Measurements from ENCODE around the gene RPS2. TPM values are rescaled to one million over a fixed set of nuclear protein-coding genes. Genes with fewer than 3 reads are reported as not detected.

RPS2 gene
- total RNA-seq, 2 experiments from 2014 or later = 2,364 to 2,405 TPM

DNA sequence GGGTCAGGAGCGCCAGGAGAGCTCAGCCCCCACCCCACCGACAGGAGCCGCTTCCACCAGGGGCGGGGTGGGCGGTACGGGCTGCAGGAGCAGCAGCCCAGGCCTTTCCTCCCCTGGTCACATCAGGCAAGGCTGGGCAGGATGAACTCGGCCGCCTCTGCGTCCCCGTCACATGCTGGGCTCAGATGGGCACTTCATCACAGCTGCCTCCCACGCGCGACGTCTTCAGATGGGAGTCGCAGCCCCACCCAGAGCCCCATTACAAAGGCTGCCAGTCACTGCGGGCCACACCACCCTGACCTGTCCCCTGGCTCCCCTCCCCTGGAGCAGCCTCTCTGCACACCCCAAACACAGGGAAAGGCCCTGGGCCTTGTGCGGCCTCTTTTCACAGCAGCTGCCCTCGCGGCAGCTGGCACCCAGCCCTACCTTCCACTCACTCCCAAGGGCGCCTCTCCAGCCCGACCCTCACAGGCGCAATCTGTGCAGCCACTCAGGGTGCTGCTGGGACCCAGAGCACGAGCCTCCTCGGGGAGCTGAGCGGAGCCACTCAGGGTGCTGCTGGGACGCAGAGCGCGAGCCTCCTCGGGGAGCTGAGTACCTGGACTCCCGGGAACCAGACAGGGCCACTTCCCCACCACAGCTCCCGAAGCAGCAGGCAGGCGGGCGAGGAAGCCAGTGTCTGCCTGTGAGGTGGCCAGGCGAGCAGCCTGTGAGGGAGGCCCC, 40.3 kb upstream of the RPS2 start:
- no peaks in the 10 kb centered on the region for H3K9me3 Mint-ChIP-seq
- peaks cover 30% of the 10 kb centered on the region for H3K36me3 Mint-ChIP-seq (ENCODE audit: low read depth)
- DNase-seq = no peak
- no peak overlapping the region for H3K4me3 Mint-ChIP-seq
- peaks cover 45% of the 10 kb centered on the region for H3K4me1 Mint-ChIP-seq
- ChIA-PET CTCF (interaction anchor here (1.1 to 3.5 kb wide), 7 partner anchors 12 to 264 kb away, joined by 3 to 36 read pairs (median 13); partner anchors contain the start of genes TBL3 and TRAF7), POLR2A (interaction anchor here (0.6 to 4.9 kb wide), 8 partner anchors 12 to 247 kb away, joined by 3 to 27 read pairs (median 6); partner anchors contain the start of genes ECI1, GFER, NTHL1 and RPS2)
- H3K27ac Mint-ChIP-seq = no peak overlapping the region
- no peaks in the 10 kb centered on the region for H3K27me3 Mint-ChIP-seq

DNA sequence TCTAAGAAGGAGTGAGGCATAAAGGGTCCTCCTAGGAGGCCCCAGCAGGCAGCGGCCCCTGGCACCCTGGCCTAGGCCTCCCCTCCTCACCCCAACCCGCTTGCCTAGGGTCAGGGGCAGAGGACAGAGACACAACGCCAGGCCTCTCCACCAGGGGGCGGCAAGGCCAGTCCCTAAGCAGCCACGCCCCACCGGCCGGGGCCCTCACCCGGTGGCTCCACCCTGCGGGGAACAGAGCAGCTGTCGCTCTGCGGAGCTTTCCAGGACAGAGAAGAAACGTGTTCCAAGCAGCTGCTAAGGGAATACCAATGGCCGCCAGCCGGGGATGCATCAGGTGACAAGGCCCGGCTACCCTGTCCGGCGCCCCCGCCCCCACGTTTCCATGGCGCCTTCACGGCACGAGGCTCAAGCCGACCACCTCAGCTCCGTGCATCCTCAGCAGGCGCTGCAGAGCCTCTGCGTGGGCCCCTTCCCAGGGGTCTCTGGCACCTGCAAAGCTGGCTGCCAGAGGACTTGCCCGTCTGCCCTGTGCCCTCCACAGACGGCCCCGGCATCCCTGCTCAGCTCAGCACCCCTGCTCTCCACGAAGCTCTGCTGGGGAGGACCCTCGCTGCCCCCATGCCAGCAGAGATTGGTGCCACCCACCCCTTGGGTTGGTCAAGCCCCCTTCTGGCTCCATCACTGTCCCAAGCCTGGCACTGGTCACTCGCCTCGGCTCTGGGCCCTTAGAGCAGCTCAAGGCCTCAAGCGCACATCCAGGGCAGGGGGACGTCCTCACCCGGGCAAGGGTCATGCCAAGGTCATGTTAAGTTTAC, 39.4 kb upstream of the RPS2 start:
- Mint-ChIP-seq H3K9me3 (no peaks in the 10 kb centered on the region), H3K27ac (no peak overlapping the region), H3K27me3 (no peaks in the 10 kb centered on the region), H3K4me1 (peaks cover 45% of the 10 kb centered on the region), H3K4me3 (no peak overlapping the region), H3K36me3 (ENCODE audit: low read depth) (peaks cover 30% of the 10 kb centered on the region)
- DNase-seq = peak; percentile 91
- ChIA-PET POLR2A (interaction anchor here (0.7 to 4.9 kb wide), 11 partner anchors 11 to 248 kb away, joined by 3 to 27 read pairs (median 5); partner anchors contain the start of genes ECI1, GFER, NTHL1 and RPS2), CTCF (interaction anchor here (0.6 to 3.5 kb wide), 24 partner anchors 9 to 794 kb away, joined by 3 to 36 read pairs (median 4); partner anchors contain the start of genes ECI1, MSRB1, NTHL1 and TBL3)

DNA sequence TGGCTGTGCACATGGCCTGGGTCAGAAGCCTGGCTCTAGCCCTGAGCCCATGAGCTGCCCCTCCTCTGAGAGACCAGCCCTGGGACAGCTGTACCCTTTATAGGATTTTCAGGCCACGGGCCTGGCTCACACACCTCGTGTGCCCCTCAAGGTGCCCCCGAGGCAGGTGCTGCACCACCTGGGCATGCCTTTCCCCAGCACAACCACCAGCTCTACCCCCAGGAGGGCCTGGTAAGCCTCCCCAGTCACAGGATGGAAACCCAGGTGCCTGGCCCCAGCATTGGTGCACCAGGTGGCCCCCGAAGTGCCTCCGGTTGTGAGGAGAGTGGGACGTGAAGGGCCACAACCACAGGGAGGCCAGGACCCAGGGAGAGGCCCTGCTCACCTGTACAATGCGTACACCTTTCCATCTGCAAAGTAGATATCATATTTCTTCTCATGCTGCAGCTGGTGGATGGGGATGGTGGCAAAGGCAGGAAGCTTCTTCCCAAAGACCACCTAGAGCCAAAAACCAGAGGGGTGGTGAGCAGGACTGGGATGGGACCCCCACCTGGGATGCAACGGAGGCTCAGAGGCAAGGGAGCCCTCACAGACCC, 38.7 kb upstream of the RPS2 start:
- DNase-seq = no peak
- Mint-ChIP-seq H3K27ac (no peak overlapping the region), H3K4me1 (peaks cover 40% of the 10 kb centered on the region), H3K4me3 (no peak overlapping the region), H3K36me3 (ENCODE audit: low read depth) (peaks cover 26% of the 10 kb centered on the region), H3K9me3 (no peaks in the 10 kb centered on the region), H3K27me3 (no peaks in the 10 kb centered on the region)
- ChIA-PET CTCF (interaction anchor here (0.8 to 3.5 kb wide), 16 partner anchors 9 to 795 kb away, joined by 3 to 36 read pairs (median 6); partner anchors contain the start of genes ECI1, NTHL1, TRAF7 and TSC2), POLR2A (interaction anchor here (0.7 to 4.9 kb wide), 7 partner anchors 10 to 137 kb away, joined by 3 to 27 read pairs (median 5); partner anchors contain the start of genes NTHL1, RPS2, TBL3 and TSC2)

DNA sequence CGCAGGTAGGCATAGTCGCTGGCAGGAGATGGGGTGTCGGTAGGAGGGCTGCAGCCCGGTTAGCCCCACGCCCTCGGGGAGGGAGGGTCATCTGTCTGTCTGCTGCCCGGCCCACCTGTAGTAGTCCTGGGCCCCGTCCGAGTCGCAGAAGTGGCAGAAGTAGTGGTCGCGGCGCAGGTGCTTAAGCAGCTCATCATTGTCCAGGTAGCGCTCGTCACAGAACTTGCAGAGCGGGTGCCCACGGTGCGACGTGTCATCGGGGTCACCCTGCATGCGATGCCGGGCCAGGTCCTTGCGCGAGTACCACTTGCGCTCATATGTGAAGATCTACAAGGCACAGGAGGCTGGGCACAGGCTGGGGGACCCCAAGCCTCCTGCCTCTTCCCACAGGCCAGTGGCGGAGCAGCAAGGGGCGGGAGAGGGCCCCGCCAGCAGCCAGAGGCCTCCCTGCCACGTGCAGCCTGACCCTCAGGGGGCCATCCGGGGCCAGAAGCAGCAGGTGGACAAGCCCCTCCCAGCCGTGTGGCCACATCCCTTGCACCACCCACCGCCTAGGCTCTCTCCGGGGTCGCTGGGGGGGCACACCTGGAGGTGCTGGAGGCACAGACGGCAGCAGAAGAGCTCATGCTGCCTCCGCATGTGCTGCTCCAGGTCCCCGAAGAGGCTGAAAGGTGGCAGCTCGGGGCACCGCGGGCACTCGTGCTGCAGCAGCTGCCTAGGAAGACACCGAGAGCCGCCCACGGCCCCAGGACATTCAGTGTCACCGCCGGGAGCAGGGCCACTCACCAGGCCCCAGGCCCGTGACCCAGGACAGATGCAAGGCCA, 38.0 kb upstream of the RPS2 start:
- H3K4me1 Mint-ChIP-seq = peaks cover 32% of the 10 kb centered on the region
- no peaks in the 10 kb centered on the region for H3K9me3 Mint-ChIP-seq
- CTCF ChIA-PET = interaction anchor here (1.3 to 3.5 kb wide), 7 partner anchors 10 to 153 kb away, joined by 3 to 36 read pairs (median 10); partner anchors contain the start of gene TRAF7

DNA sequence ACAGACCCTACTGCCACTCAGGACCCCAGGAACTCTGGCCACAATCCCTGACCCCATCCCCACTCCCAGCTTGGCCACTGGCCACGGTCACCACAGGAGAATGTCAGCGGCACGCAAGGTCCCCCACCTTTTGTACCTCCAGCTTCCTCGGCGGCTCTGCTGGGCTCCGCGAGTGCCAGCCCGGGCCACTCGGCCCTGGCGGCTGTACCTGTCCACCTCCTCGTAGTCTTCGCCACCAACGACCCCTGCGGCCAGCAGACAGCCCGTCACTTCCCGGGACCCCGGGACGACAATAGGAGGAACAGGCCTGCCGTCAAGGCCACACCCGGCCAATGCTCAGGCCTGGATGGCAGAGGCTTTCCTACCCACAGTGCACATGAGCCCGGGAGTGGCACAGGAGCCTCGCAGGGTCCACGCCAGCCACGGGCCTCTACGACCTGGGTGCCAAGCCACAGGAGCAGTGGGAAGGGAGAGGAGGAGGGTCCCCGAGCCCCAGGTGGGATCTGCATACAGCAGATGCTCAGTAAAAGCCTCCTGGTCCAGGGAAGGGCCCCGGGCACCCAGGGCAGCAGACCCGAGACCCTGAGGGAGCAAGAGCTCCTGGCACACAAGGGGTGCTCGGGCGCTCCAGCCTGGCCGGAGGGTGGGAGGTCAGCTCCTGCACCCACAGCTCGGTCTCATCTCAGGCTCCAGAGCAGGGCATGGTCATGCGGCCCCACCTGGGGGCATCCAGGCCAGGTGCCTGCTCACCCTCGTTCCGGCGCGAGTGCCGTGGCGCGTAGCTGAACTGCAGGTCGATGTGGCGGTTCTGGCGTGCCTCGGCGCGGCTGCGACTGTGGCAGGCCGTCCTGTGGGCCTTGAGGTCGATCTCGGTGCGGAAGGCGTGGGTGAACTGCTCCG, 37.1 kb upstream of the RPS2 start:
- POLR2A ChIA-PET = interaction anchor here (1.5 kb wide), 1 partner anchor 21 kb away, joined by 4 read pairs; no protein-coding TSS in a partner anchor
- H3K27ac Mint-ChIP-seq = no peak overlapping the region
- no peaks in the 10 kb centered on the region for H3K9me3 Mint-ChIP-seq
- no peak for DNase-seq
- peaks cover 23% of the 10 kb centered on the region for H3K4me1 Mint-ChIP-seq
- peaks cover 28% of the 10 kb centered on the region for H3K36me3 Mint-ChIP-seq (ENCODE audit: low read depth)
- CTCF ChIA-PET = interaction anchor here (0.6 to 1.3 kb wide), 2 partner anchors 103 to 139 kb away, joined by 3 to 4 read pairs; no protein-coding TSS in a partner anchor
- no peak overlapping the region for H3K4me3 Mint-ChIP-seq
- H3K27me3 Mint-ChIP-seq = no peaks in the 10 kb centered on the region

More for the DNA sequence above, 38.0 kb upstream of the RPS2 start:
- H3K27ac Mint-ChIP-seq = no peak overlapping the region
- H3K36me3 Mint-ChIP-seq (ENCODE audit: low read depth) = peaks cover 28% of the 10 kb centered on the region
- POLR2A ChIA-PET = interaction anchor here (1.3 to 4.9 kb wide), 3 partner anchors 10 to 138 kb away, joined by 4 to 27 read pairs (median 5); no protein-coding TSS in a partner anchor
- H3K4me3 Mint-ChIP-seq = no peak overlapping the region
- H3K27me3 Mint-ChIP-seq = no peaks in the 10 kb centered on the region
- no peak for DNase-seq

DNA sequence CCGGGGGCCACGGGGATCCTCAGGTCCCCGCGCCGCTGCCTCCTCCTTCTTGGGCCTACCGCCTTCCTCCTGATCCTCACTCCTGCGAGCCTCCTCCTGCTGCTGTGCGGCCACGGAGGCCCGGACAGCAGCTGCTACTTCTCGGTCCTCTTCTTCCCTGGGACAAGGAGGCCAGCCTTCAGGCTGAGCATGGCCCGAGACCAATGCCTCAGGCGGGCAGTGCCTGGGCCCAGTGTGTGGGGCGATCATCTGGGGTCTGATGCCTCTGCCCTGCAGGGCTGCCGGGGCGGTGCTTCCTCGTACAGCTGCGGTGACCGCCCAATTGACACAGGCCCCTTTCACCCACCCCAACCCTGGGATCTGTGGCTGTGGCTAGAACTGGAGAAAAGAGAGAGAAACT, 36.4 kb upstream of the RPS2 start:
- Mint-ChIP-seq H3K4me3 (no peak overlapping the region), H3K27me3 (no peaks in the 10 kb centered on the region), H3K36me3 (ENCODE audit: low read depth) (peaks cover 29% of the 10 kb centered on the region), H3K4me1 (peaks cover 17% of the 10 kb centered on the region), H3K27ac (no peak overlapping the region), H3K9me3 (no peaks in the 10 kb centered on the region)
- no peak for DNase-seq
- ChIA-PET POLR2A (interaction anchor here (1.4 to 1.5 kb wide), 2 partner anchors 8 to 22 kb away, joined by 4 read pairs; no protein-coding TSS in a partner anchor), CTCF (interaction anchor here (1.3 kb wide), 1 partner anchor 139 kb away, joined by 3 read pairs; no protein-coding TSS in a partner anchor)

DNA sequence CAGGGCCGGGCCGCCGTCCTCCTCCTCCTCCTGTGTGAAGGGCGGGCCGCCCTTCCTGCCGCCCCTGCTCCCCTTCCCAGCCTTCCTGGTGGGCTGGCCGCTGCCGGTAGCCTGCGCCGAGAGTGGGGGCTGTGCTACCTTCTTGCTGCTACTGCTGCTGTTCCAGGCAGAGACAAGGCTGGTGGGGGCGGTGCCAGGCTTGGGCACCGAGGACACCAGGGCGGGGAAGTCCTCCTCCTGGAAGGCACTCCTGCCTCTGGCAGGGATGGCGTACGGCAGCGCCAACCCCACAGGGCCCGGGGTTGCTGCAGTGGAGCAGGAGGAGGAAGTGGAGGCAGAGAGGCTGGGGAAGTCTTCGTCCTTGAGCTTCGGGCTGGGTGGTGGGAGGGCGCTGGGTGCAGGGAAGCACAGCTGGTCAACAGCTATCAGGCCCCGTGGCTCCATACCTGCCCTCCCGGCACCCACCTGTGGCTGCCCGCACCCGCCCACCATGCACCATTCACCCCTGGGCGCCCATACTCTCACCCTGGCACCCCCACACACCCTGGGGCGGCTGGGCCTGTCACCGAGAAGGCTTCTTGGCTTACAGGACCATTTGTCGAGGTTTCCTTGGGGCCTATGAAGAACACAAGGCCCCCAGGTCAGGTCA, 35.4 kb upstream of the RPS2 start:
- ChIA-PET CTCF (no interaction called here), POLR2A (interaction anchor here (1.1 to 1.4 kb wide), 2 partner anchors 9 to 10 kb away, joined by 4 read pairs; no protein-coding TSS in a partner anchor)
- H3K27ac Mint-ChIP-seq = no peak overlapping the region
- peaks cover 12% of the 10 kb centered on the region for H3K4me1 Mint-ChIP-seq
- DNase-seq = no peak
- no peak overlapping the region for H3K4me3 Mint-ChIP-seq
- H3K9me3 Mint-ChIP-seq = no peaks in the 10 kb centered on the region
- no peaks in the 10 kb centered on the region for H3K27me3 Mint-ChIP-seq
- peaks cover 34% of the 10 kb centered on the region for H3K36me3 Mint-ChIP-seq (ENCODE audit: low read depth)

DNA sequence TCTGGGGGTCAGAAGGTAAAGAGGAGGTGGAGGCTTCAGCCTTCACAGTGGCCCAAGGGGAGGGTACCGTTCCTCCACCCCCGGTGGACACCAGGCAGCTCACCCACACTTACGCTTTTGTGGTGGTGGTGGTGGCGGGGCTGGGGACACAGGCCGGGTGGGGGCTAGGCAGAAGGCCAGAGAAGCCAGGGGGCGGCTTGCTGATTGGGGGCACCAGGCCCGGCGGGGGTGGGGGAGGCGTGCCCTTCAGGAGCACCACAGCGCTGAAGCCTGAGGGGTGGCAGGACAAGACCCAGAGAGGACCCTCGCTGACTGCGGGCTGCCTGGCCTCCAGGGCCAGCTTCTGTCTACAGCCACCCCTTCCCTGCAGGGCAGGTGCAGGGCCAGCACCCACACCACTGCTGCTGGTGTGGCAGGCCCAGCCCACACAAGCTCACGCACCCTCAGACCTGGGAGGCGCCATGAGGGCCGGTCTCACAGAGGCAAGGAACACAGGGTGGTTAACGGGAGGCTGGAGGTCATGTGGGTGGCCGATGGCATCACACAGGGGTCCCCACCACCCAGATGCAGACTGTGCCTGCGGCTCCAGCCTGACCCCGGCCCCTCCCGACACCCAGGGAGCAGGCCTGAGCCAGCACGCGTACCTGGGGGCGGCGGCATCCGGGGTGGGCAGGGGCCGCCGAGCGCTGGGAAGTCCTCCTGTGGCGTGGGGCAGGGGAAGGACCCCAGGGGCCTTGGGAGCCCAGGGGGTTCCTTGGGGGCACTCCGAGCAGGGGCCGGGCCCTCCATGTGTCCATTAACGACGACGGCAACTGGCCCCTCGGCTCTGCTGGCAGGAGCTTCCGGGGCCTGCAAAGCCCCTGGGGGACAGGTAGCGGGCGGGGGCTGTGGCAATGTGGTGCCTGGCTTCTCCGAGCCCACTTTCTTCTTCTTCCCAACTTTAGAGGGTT, 34.5 kb upstream of the RPS2 start:
- ChIA-PET POLR2A (interaction anchor here (1.0 to 1.4 kb wide), 4 partner anchors 9 to 155 kb away, joined by 3 to 4 read pairs (median 4); no protein-coding TSS in a partner anchor), CTCF (no interaction called here)
- Mint-ChIP-seq H3K4me3 (no peak overlapping the region), H3K4me1 (peaks cover 6% of the 10 kb centered on the region), H3K27me3 (no peaks in the 10 kb centered on the region), H3K27ac (no peak overlapping the region), H3K36me3 (ENCODE audit: low read depth) (peaks cover 34% of the 10 kb centered on the region), H3K9me3 (no peaks in the 10 kb centered on the region)
- no peak for DNase-seq

DNA sequence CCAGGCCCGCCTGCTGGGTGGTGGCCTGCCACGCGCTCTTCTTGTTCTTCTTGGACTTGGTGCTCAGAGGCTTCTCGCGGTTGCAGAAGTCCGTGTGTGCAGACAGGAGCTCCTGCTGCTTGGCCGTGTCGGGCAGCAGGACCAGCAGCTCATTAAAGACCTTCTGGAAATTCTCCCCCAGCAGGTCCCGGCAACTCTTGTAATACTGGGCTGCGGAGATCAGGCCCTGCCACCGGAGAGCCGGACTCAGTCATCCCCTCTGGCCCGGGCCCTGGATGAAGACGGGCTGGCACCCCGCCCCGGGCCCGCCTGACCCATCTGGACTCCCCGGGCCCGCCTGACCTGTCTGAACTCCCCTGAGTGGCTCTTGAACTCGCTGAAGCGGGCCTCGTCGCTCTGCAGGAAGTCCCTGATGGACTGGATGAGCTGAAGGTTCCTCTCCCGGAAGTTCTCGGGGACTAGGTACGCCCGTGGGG, 33.8 kb upstream of the RPS2 start:
- H3K9me3 Mint-ChIP-seq = no peaks in the 10 kb centered on the region
- H3K27me3 Mint-ChIP-seq = no peaks in the 10 kb centered on the region
- H3K27ac Mint-ChIP-seq = no peak overlapping the region
- H3K4me1 Mint-ChIP-seq = peaks cover 8% of the 10 kb centered on the region
- no peak overlapping the region for H3K4me3 Mint-ChIP-seq
- H3K36me3 Mint-ChIP-seq (ENCODE audit: low read depth) = peaks cover 34% of the 10 kb centered on the region
- CTCF ChIA-PET = interaction anchor here (1.1 kb wide), 1 partner anchor 24 kb away, joined by 4 read pairs; no protein-coding TSS in a partner anchor
- POLR2A ChIA-PET = interaction anchor here (1.0 to 1.1 kb wide), 2 partner anchors 10 to 156 kb away, joined by 3 read pairs; no protein-coding TSS in a partner anchor
- DNase-seq = no peak

Data from activated CD4-positive, alpha-beta memory T cell treated with anti-CD3 and anti-CD28 coated beads, Interleukin-2, amount 10 ng/mL, durations not matched to agents 7 days and 5 days (primary cell).